Stimulated activated CD4-positive, alpha-beta T cell treated with anti-CD3 and anti-CD28 coated beads, Interleukin-4, amount 100 ng/mL, for 1 hour (primary cell): ENCODE measurements around the gene NEK5.
A peak's percentile ranks its signal among the peaks of the same experiment; 100 is the strongest.
"Not testable (repeated sequence)": the region's sequence is repeated elsewhere in the genome, so short reads cannot be mapped to it uniquely, and the experiment has no call there.

Source experiments
- DNase-seq: peaks from one replicate; pipeline ENCODE4 v3.0.0-alpha.2; 2020

The NEK5 gene

GRCh38 chr13:52067237-52067636 is 61.6 kb downstream of the NEK5 start:
- DNase-seq = no peak

GRCh38 chr13:52061587-52061986 is 67.3 kb downstream of the NEK5 start:
- DNase-seq = no peak

DNA sequence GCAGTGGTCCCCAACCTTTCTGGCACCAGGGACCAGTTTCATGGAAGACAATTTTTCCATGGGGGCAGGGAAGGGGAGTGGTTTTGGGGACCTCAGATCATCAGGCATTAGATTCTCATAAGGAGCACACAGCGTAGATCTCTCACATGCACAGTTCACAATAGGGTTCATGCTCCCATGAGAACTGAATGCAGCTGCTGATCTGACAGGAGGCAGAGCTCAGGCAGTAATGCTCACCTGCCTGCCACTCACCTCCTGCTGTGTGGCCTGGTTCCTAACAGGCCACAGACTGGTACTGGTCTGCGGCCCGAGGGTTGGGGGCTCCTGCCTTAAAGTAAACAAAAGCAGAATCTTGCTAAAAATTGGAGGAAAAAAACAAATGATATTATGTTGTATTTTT is 67.8 kb downstream of the NEK5 start:
- not testable (repeated sequence) for DNase-seq

- DNase-seq = no peak
These were observed 75.4 kb downstream of the NEK5 start for GRCh38 chr13:52053460-52053859.

DNA sequence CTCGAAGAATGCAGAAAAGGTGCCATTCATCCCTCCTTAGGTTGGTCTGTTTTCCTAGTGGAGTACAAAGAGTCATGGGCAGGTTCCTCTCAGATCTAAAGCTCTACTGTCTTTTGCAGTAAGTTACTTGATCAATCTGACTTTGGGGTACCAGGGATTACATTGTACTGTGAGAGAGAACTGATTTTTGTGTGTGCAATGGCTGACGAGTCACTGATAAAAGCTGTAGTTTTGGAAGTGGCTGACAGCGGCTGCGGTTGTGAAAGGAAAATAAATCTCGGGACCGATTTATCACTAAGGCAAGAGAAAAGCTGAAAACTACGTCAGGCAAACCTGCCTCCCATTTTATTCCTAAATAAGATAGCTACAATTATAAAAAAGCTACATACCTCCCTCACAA is 77.5 kb downstream of the NEK5 start:
- no peak for DNase-seq

GRCh38 chr13:52048516-52048915 is 80.4 kb downstream of the NEK5 start:
- DNase-seq = no peak

- DNase-seq = no peak
These were observed 81.4 kb downstream of the NEK5 start for GRCh38 chr13:52047463-52047862.

DNA sequence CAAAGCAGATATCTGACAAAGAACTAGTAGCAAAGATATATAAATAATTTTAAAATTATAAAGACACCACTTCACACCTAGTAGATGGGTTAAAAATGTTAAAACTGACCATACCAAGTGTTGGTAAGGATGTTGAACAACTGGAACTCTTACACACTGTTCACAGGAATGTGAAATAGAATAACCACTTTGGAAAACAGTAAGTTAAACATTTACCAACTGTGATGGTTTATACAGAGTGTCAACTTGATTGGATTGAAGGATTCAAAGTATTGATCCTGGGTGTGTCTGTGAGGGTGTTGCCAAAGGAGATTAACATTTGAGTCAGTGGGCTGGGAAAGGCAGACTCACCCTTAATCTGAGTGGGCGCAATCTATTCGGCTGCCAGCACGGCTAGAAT is 85.2 kb downstream of the NEK5 start:
- no peak for DNase-seq

DNA sequence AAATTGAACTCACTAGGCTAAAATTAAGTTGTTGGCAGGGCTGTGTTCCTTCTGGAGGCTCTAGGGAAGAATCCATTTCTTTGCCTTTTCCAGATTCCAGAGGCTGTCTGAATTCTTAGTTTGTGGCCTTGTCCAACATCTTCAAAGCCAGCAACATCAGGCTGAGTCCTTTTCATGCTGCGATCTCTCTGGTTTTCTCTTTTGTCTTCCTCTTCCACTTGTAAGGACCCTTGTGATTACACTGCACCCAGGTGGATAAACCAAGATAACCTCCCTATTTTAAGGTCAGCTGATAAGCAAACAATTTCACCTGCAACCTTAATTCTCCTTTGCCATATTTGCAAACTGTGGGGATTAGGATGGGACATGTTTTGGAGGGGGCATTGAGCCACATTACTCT is 92.8 kb downstream of the NEK5 start:
- DNase-seq = no peak

DNA sequence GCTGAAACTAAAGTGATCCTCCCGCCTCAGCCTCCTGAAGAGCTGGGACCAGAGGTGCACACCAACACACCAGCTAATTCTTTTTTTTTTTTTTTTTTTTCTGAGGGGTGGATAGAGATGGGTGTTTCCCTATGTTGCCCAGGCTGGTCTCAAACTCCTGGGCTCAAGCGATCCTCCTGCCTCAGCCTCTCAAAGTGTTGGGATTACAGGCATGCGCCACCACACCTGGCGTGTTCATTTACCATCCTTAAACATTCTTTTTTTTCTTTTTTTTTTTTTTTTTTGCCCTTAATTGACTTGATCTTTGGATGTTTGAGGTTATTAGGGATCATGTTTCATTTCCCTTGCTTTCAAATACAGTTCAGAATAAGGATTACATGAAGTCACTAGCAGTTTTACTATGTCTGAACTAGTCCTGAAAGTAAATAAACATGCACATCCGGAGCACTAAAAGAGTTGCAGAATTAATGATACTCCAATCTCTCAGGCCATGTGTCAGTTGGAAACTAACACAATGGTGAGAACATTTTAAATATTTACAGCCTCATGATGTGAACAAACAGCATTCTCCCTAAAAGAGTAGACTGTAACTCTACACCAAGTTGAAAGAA is 94.2 kb downstream of the NEK5 start:
- no peak for DNase-seq

GRCh38 chr13:52033039-52033438 is 95.8 kb downstream of the NEK5 start:
- DNase-seq = no peak

DNA sequence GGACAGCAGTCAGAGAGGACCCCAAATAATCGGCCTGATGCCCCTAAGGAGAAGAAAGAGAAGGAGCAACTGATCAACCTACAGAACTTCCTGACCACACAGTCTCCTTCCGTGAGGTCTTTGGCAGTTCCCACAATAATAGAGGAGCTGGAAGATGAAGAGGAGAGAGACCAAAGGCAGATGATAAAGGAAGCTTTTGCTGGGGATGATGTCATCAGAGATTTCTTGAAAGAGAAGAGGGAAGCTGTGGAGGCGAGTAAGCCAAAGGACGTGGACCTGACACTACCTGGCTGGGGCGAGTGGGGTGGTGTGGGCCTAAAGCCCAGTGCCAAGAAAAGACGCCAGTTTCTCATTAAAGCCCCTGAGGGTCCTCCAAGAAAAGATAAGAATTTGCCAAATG is 98.5 kb downstream of the NEK5 start:
- not testable (repeated sequence) for DNase-seq

- DNase-seq = no peak
These were observed 99.3 kb downstream of the NEK5 start for GRCh38 chr13:52029569-52029968.

DNA sequence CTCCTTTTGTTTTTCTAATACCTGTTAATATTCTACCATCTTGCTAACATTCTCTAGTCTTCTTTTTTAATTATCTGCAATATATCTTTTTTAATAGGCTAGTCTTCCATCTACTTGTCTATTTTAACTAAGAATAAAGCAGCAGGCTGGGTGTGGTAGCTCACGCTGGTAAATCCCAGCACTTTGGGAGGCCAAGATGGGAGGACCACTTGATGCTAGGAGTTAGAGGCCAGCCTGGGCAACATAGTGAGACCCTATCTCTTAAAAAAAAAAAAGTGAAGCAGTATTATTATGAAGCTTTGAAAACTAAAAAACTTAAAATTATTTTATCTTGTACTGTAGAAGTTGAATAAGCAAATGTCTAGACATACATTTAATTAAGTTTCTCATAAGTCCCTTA is 101.0 kb downstream of the NEK5 start:
- no peak for DNase-seq

- no peak for DNase-seq
These were observed 102.6 kb downstream of the NEK5 start for GRCh38 chr13:52026246-52026626.

DNA sequence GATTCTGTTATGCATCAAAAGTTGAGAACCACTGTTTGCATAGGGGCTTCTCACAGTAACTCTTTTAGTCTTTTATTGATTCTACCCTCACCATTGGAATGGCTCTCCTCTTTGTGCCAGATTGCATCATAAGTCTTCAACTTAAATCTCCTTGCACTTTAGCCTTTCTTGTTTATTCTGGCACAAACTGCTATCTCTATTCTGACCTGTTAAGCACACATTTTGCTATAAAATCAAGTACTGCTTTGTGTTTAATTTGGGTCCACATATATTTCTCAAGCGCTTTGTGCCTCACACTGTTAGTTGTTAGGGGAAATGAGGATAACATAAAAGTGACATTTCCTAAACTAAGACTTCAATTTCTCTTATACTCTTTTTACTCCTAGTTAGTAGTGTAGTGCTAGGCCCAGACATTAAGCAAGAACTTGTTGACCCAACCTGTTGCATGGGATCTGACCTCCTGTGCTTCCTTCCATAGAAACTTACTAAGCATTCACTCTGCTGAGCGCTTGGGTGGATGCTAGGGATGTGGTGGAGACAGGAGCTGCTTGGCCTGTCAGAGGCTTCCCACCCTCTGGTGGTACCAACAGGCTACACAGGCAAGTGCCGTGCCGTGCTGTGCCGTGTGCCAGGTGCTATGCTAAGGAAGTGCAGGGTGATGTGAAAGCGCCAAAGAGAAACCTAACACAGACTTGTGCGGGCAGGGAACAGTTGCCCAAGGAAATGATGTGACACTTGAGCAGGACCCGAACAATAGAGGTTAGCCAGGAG is 103.2 kb downstream of the NEK5 start:
- no peak for DNase-seq

DNA sequence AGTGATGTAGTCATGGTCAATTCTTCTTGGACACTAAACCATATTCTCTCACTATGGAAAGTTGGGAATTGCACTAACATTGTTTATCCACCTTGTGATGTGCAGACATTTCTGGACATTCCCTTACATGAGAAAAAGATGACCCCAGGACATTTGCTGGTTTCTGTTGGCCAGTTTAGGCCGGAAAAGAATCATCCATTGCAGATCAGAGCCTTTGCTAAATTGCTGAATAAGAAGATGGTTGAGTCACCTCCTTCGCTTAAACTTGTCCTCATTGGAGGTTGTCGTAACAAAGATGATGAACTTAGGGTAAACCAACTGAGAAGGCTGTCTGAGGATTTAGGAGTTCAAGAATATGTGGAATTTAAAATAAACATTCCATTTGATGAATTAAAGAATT is 104.4 kb downstream of the NEK5 start, which contains the start of gene UTP14C:
UTP14C (plus strand) TSS at position 211 of the 400 bp plus-strand sequence. CDS start 4,114 bp downstream, outside the sequence.
- DNase-seq = no peak

DNA sequence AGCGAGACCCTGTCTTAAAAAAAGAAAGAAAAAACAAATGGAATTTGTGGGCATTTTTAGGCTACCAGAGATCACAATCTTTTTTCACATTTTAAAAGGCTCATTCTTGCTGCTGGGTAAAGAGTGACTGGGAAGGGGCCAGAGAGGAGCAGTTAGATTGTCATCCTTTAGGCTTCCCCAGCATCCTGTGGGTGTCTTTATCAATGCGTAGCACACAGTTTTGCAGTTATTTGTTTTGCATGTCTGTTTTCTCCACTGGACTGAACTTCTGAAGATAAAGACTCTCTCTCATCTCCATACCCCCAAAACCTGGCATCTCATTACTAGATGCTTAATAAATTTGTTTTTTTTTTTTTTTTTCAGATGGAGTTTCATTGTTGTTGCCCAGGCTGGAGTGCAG is 106.5 kb downstream of the NEK5 start:
- no peak for DNase-seq

DNA sequence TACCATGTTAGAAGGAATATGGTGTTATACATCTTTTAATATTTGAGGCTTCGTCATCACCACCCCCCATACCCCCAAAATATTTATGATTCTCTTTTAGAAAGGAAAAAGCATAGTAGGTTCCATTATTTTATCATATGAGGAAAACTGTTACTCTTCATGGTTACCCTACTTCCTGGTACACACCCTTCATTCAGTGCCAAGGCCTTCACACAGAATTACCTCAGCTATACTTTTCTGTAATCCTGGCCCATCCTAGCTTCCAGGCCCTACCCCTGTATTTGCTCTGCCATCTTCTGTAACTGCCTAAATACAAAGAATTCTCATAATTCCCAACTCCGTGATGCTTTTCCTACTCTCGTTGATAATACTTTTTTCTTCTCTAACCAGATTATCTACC is 108.7 kb downstream of the NEK5 start:
- DNase-seq = no peak

DNA sequence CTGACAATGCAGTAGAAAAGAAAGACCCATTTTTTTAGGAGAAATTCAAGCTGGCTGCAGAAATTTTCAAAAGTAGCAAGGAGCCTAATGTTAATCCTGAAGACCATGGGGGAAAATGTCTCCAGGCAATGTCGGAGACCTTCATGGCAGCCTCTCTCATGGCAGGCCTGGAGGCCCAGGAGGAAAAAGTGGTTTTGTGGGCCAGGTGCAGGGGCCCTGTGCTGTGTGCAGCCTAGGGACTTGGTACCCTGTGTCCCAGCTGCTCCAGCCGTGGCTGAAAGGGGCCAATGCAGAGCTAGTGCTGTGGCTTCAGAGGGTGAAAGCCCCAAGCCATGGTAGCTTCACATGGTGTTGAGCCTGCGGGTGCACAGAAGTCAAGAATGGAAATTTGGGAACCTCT is 112.6 kb downstream of the NEK5 start:
- no peak for DNase-seq

GRCh38 chr13:52012512-52012836 is 116.4 kb downstream of the NEK5 start:
- no peak for DNase-seq

- peak; percentile 100 for DNase-seq
These were observed 117.0 kb downstream of the NEK5 start, which contains the start of gene ALG11 for GRCh38 chr13:52011632-52012511. Gene ALG11 (plus strand): TSS chr13:52012398. CDS start chr13:52012419, 21 bp downstream.

- DNase-seq = peak; percentile 14
These were observed 117.8 kb downstream of the NEK5 start, which contains the start of gene ATP7B for GRCh38 chr13:52010890-52011631. Gene ATP7B (minus strand): TSS chr13:52011450. CDS start chr13:52011337, 113 bp downstream.
